Stimulated activated CD8-positive, alpha-beta memory T cell treated with anti-CD3 and anti-CD28 coated beads, Interleukin-7, amount 100 ng/mL, for 48 hours (primary cell): Measurements from ENCODE around the gene VAPB.

ENCODE experiments used
- DNase-seq, 2 donors: peaks; one replicate each; pipeline ENCODE4 v3.0.0-alpha.2; 2020; ENCODE audit warnings: low read depth in 1 of 2; ENCODE audit errors: extremely low read depth in 1 of 2

The VAPB gene

GRCh38 chr20:58479726-58480440 lies 90.9 kb downstream of the VAPB start:
- DNase-seq, result no peak

GRCh38 chr20:58480551-58481336 lies 91.7 kb downstream of the VAPB start:
- no peak for DNase-seq

- peak; percentile 14 to 42 for DNase-seq
Observed at GRCh38 chr20:58481481-58482021, 92.5 kb downstream of the VAPB start.

- DNase-seq, result no peak
Observed at GRCh38 chr20:58482416-58482815, 93.4 kb downstream of the VAPB start.

- DNase-seq, result no peak
Observed at GRCh38 chr20:58483051-58483450, 94.0 kb downstream of the VAPB start.

GRCh38 chr20:58483470-58483869 lies 94.4 kb downstream of the VAPB start:
- DNase-seq, result no peak

- DNase-seq, result no peak
Observed at GRCh38 chr20:58485393-58485792, 96.4 kb downstream of the VAPB start.

GRCh38 chr20:58486207-58486606 lies 97.2 kb downstream of the VAPB start:
- DNase-seq, result no peak

GRCh38 chr20:58492074-58492718 lies 103.2 kb downstream of the VAPB start:
- DNase-seq, result no peak

- DNase-seq, result no peak
Observed at GRCh38 chr20:58492795-58493524, 103.9 kb downstream of the VAPB start.

- no peak for DNase-seq
Observed at GRCh38 chr20:58494923-58495622, 106.0 kb downstream of the VAPB start.

- no peak for DNase-seq
Observed at GRCh38 chr20:58495623-58496428, 106.8 kb downstream of the VAPB start.

GRCh38 chr20:58496429-58496769 lies 107.4 kb downstream of the VAPB start:
- DNase-seq, result no peak

GRCh38 chr20:58497076-58497641 lies 108.1 kb downstream of the VAPB start:
- DNase-seq, result no peak

- DNase-seq, result no peak
Observed at GRCh38 chr20:58497724-58498469, 108.9 kb downstream of the VAPB start.

GRCh38 chr20:58498470-58499068 lies 109.5 kb downstream of the VAPB start:
- no peak for DNase-seq

GRCh38 chr20:58500256-58500655 lies 111.2 kb downstream of the VAPB start:
- no peak for DNase-seq
